Mucosa of gallbladder (tissue), 1 donor: ENCODE results near the gene KISS1. TPM values are rescaled to one million over a fixed set of nuclear protein-coding genes. Genes with fewer than 3 reads are reported as not detected.
A peak's percentile ranks its signal among the peaks of the same experiment; 100 is the strongest.

Experiments used
- DNase-seq: peaks from one replicate; pipeline ENCODE4 v3.0.0-alpha.2; 2020; ENCODE audit warnings: low spot score
- total RNA-seq: library from RNA; stranded (reverse); gene quantifications from one replicate; pipeline ENCODE4 v1.2.1, GENCODE V29; 2021
- donor health status: DM: no; HTN: no; CAD: no.

The KISS1 gene
- total RNA-seq, 1 donor from 2014 or later: not detected

- DNase-seq: no peak
Measured at GRCh38 chr1:204218552-204218951, 22.3 kb upstream of the KISS1 start.

GRCh38 chr1:204217648-204218000, 21.3 kb upstream of the KISS1 start:
- DNase-seq: no peak

GRCh38 chr1:204216880-204217647, 20.8 kb upstream of the KISS1 start:
- no peak for DNase-seq

GRCh38 chr1:204216236-204216635, 19.9 kb upstream of the KISS1 start:
- DNase-seq: no peak

- peak; percentile 87 for DNase-seq
Measured at GRCh38 chr1:204213668-204214662, 17.7 kb upstream of the KISS1 start, which contains the start of gene GOLT1A. Gene GOLT1A, minus strand, starts transcription at chr1:204213988. Its CDS starts 82 bp downstream, at chr1:204213906.

GRCh38 chr1:204212715-204213114, 16.4 kb upstream of the KISS1 start:
- no peak for DNase-seq

GRCh38 chr1:204211046-204211445, 14.8 kb upstream of the KISS1 start:
- no peak for DNase-seq

GRCh38 chr1:204207136-204207616, 10.9 kb upstream of the KISS1 start:
- DNase-seq: peak; percentile 56

- DNase-seq: no peak
Measured at GRCh38 chr1:204206121-204206520, 9.8 kb upstream of the KISS1 start.

- DNase-seq: no peak
Measured at GRCh38 chr1:204205486-204205885, 9.2 kb upstream of the KISS1 start.

GRCh38 chr1:204204944-204205343, 8.7 kb upstream of the KISS1 start:
- DNase-seq: no peak

GRCh38 chr1:204203206-204203767, 7.0 kb upstream of the KISS1 start:
- DNase-seq: no peak

GRCh38 chr1:204202481-204202880, 6.2 kb upstream of the KISS1 start:
- no peak for DNase-seq

- no peak for DNase-seq
Measured at GRCh38 chr1:204201348-204202040, 5.2 kb upstream of the KISS1 start.

- DNase-seq: no peak
Measured at GRCh38 chr1:204199579-204199978, 3.3 kb upstream of the KISS1 start.

GRCh38 chr1:204198348-204199340, 2.4 kb upstream of the KISS1 start:
- no peak for DNase-seq

GRCh38 chr1:204197068-204197467, 777 bp upstream of the KISS1 start:
- DNase-seq: no peak

- DNase-seq: no peak
Measured at GRCh38 chr1:204194771-204195170, 1.5 kb downstream of the KISS1 start.

GRCh38 chr1:204194080-204194479, 2.2 kb downstream of the KISS1 start:
- DNase-seq: no peak
